Common myeloid progenitor, CD34-positive (primary cell): ENCODE measurements around the gene ARHGEF16.

Source experiments
- CTCF ChIA-PET: fragments of 350-600 bp; sonication (Branson Sonifier 250); formaldehyde crosslinking; loops from one replicate; lab custom pipeline; 2021; ENCODE audit warnings: antibody characterized with exemption; lab: Charles Lee
- POLR2A ChIA-PET: fragments of 350-600 bp; sonication (Branson Sonifier 250); formaldehyde crosslinking; loops from one replicate; lab custom pipeline; 2021; ENCODE audit warnings: antibody characterized with exemption; lab: Charles Lee
- DNase-seq, 3 donors: peaks; one replicate each; pipeline versions ENCODE4 v3.0.0 to v3.0.0-alpha.2; 2013
- H3K27ac ChIP-seq, 2 experiments: 1 replicate in 1 of 2; 2 replicates in 1 of 2; pipeline ENCODE4 v1.7.0; 2013; ENCODE audit warnings: inconsistent platforms in 2 of 2, low read length in 2 of 2, mild to moderate bottlenecking in 2 of 2, low read depth in 1 of 2, moderate library complexity in 1 of 2; ENCODE audit not compliant: severe bottlenecking in 2 of 2, insufficient read depth in 1 of 2, poor library complexity in 1 of 2
- H3K27me3 ChIP-seq, 5 experiments: replicated peaks in 2 of 5; 1 replicate in 3 of 5; 2 replicates in 2 of 5; pipeline versions ENCODE4 v1.6.1 to v1.7.0; 2013; ENCODE audit warnings: low read length in 4 of 5, mild to moderate bottlenecking in 2 of 5, moderate library complexity in 2 of 5, inconsistent platforms in 1 of 5; ENCODE audit not compliant: insufficient read depth in 5 of 5, control insufficient read depth in 4 of 5
- H3K36me3 ChIP-seq, 4 experiments: 1 replicate in 2 of 4; 2 replicates in 2 of 4; pipeline versions ENCODE4 v1.6.1 to v1.7.0; 2013; ENCODE audit warnings: low read length in 3 of 4, control low read depth in 1 of 4, mild to moderate bottlenecking in 1 of 4; ENCODE audit not compliant: control insufficient read depth in 4 of 4, insufficient read depth in 4 of 4
- H3K4me1 ChIP-seq, 4 experiments: 1 replicate in 3 of 4; 2 replicates in 1 of 4; pipeline versions ENCODE4 v1.6.1 to v1.7.1; 2013; ENCODE audit warnings: low read length in 3 of 4, mild to moderate bottlenecking in 3 of 4, control low read depth in 1 of 4, inconsistent platforms in 1 of 4, moderate library complexity in 1 of 4; ENCODE audit not compliant: control insufficient read depth in 4 of 4, insufficient read depth in 4 of 4; ENCODE audit errors: control extremely low read depth in 1 of 4
- H3K4me3 ChIP-seq, 7 experiments: 1 replicate in 4 of 7; 2 replicates in 3 of 7; pipeline versions ENCODE4 v1.5.1 to v1.7.0; 2013; ENCODE audit warnings: mild to moderate bottlenecking in 7 of 7, low read length in 6 of 7, moderate library complexity in 6 of 7, inconsistent platforms in 2 of 7, low read depth in 2 of 7, control low read depth in 1 of 7; ENCODE audit not compliant: insufficient read depth in 4 of 7, control insufficient read depth in 1 of 7; ENCODE audit errors: extremely low read depth in 1 of 7
- H3K9me3 ChIP-seq, 5 experiments: 1 replicate in 4 of 5; 2 replicates in 1 of 5; pipeline versions ENCODE4 v1.6.1 to v1.7.1; 2013; ENCODE audit warnings: low read length in 4 of 5, mild to moderate bottlenecking in 2 of 5, inconsistent platforms in 1 of 5, low read depth in 1 of 5, moderate library complexity in 1 of 5; ENCODE audit not compliant: control insufficient read depth in 4 of 5, insufficient read depth in 2 of 5; ENCODE audit errors: control extremely low read depth in 1 of 5
- WGBS: methylation state at CpG from one replicate; pipeline ENCODE4 v1.1.5; 2013; ENCODE audit not compliant: insufficient coverage; 5-methylcytosine and 5-hydroxymethylcytosine counted together

ARHGEF16 gene

GRCh38 chr1:3409366-3410141 is 44.9 kb upstream of the ARHGEF16 start:
- 97% methylated on average over 15 of the region's 19 CpGs for WGBS
- ChIA-PET POLR2A (interaction anchor here (0.6 kb wide), 1 partner anchor 41 kb away, joined by 4 read pairs; no protein-coding TSS in a partner anchor), CTCF (interaction anchor here (0.8 to 1.3 kb wide), 3 partner anchors 13 to 18 kb away, joined by 3 to 5 read pairs (median 3); no protein-coding TSS in a partner anchor)
- H3K36me3 ChIP-seq: peaks cover 0 to 14% (median 0%) of the 10 kb centered on the region in 4 experiments
- H3K27ac ChIP-seq: no peak overlapping the region
- H3K9me3 ChIP-seq: no peaks in the 10 kb centered on the region
- no peaks in the 10 kb centered on the region for H3K4me1 ChIP-seq
- H3K4me3 ChIP-seq: no peak overlapping the region
- H3K27me3 ChIP-seq: no peaks in the 10 kb centered on the region
- peak in 2 of 3 donors; percentile 15 to 69 for DNase-seq

GRCh38 chr1:3410142-3410925 is 44.1 kb upstream of the ARHGEF16 start:
- no peaks in the 10 kb centered on the region for H3K4me1 ChIP-seq
- ChIA-PET POLR2A (interaction anchor here (0.6 kb wide), 1 partner anchor 42 kb away, joined by 4 read pairs; no protein-coding TSS in a partner anchor), CTCF (interaction anchor here (0.8 to 1.0 kb wide), 2 partner anchors 17 to 18 kb away, joined by 3 to 5 read pairs; no protein-coding TSS in a partner anchor)
- peak in 2 of 3 donors; percentile 30 to 53 for DNase-seq
- 90% methylated on average over 20 of the region's 21 CpGs for WGBS
- H3K36me3 ChIP-seq: peaks cover 0 to 7% (median 0%) of the 10 kb centered on the region in 4 experiments
- no peaks in the 10 kb centered on the region for H3K9me3 ChIP-seq
- no peak overlapping the region for H3K27ac ChIP-seq
- H3K4me3 ChIP-seq: no peak overlapping the region
- no peaks in the 10 kb centered on the region for H3K27me3 ChIP-seq

GRCh38 chr1:3411806-3412205 is 42.7 kb upstream of the ARHGEF16 start:
- CTCF ChIA-PET: no interaction called here

GRCh38 chr1:3412376-3412775 is 42.1 kb upstream of the ARHGEF16 start:
- Histone ChIP-seq H3K4me3 (no peak overlapping the region), H3K4me1 (no peaks in the 10 kb centered on the region), H3K9me3 (peaks cover 0 to 11% (median 3%) of the 10 kb centered on the region in 5 experiments), H3K27ac (no peak overlapping the region), H3K36me3 (peaks cover 0 to 4% (median 0%) of the 10 kb centered on the region in 4 experiments), H3K27me3 (no peaks in the 10 kb centered on the region)
- no peak for DNase-seq
- POLR2A ChIA-PET: no interaction called here
- CTCF ChIA-PET: no interaction called here
- 98% methylated on average over 29 of the region's 33 CpGs for WGBS

More at GRCh38 chr1:3411806-3412205, 42.7 kb upstream of the ARHGEF16 start:
- no peak overlapping the region for H3K27ac ChIP-seq
- POLR2A ChIA-PET: no interaction called here
- H3K4me1 ChIP-seq: no peaks in the 10 kb centered on the region
- H3K36me3 ChIP-seq: peaks cover 0 to 2% (median 0%) of the 10 kb centered on the region in 4 experiments
- H3K4me3 ChIP-seq: no peak overlapping the region
- peaks cover 0 to 10% (median under 1%) of the 10 kb centered on the region in 5 experiments for H3K9me3 ChIP-seq
- DNase-seq: no peak
- H3K27me3 ChIP-seq: no peaks in the 10 kb centered on the region
- 97% methylated on average over 30 of the region's 30 CpGs for WGBS

- Histone ChIP-seq H3K36me3 (peaks cover 0 to 14% (median 3%) of the 10 kb centered on the region in 4 experiments), H3K27me3 (no peaks in the 10 kb centered on the region), H3K27ac (no peak overlapping the region), H3K4me3 (no peak overlapping the region), H3K9me3 (peaks cover 0 to 11% (median 3%) of the 10 kb centered on the region in 5 experiments), H3K4me1 (no peaks in the 10 kb centered on the region)
- WGBS: 96% methylated on average over 29 of the region's 34 CpGs
- CTCF ChIA-PET: no interaction called here
- POLR2A ChIA-PET: no interaction called here
- no peak for DNase-seq
These were observed 40.3 kb upstream of the ARHGEF16 start for GRCh38 chr1:3413975-3414710.

GRCh38 chr1:3415260-3416090 is 39.0 kb upstream of the ARHGEF16 start:
- Histone ChIP-seq H3K27ac (no peak overlapping the region), H3K4me3 (no peak overlapping the region), H3K36me3 (peaks cover 0 to 15% (median 3%) of the 10 kb centered on the region in 4 experiments), H3K27me3 (no peaks in the 10 kb centered on the region), H3K9me3 (peaks cover 0 to 11% (median 3%) of the 10 kb centered on the region in 5 experiments), H3K4me1 (no peaks in the 10 kb centered on the region)
- CTCF ChIA-PET: interaction anchor here (1.2 kb wide), 1 partner anchor 8 kb away, joined by 3 read pairs; no protein-coding TSS in a partner anchor
- no peak for DNase-seq
- POLR2A ChIA-PET: no interaction called here
- 97% methylated on average over 38 of the region's 39 CpGs for WGBS
